Right cardiac atrium (tissue), 5 donors: Measurements from ENCODE around the gene BAIAP3. TPM values are rescaled to one million over a fixed set of nuclear protein-coding genes. Genes with fewer than 3 reads are reported as not detected.

ENCODE experiments used
- ATAC-seq, 2 donors: fragments of 200-7000 bp; cut with Tn5 transposase; one replicate each; pipeline versions ENCODE4 v1.8.0 to v1.9.1; 2020; ENCODE audit warnings: moderate library complexity in 2 of 2, mild to moderate bottlenecking in 1 of 2
- DNase-seq, 3 donors: peaks; one replicate each; pipeline ENCODE4 v3.0.0-alpha.2; 2020
- H3K27ac ChIP-seq: one replicate; pipeline ENCODE4 v1.5.1; 2013; ENCODE audit warnings: mild to moderate bottlenecking, low read length, control low read depth, moderate library complexity
- H3K27me3 ChIP-seq: one replicate; pipeline ENCODE4 v1.6.1; 2013; ENCODE audit not compliant: control insufficient read depth, insufficient read depth
- H3K4me1 ChIP-seq: one replicate; pipeline ENCODE4 v1.6.1; 2013; ENCODE audit warnings: low read length; ENCODE audit not compliant: control insufficient read depth, insufficient read depth
- H3K4me3 ChIP-seq: one replicate; pipeline ENCODE4 v1.5.1; 2013; ENCODE audit warnings: low read length, control low read depth
- H3K9me3 ChIP-seq: one replicate; pipeline ENCODE4 v1.6.1; 2013; ENCODE audit warnings: low read length; ENCODE audit not compliant: control insufficient read depth
- WGBS: extraction: QIAGEN DNeasy Blood & Tissue Kit; methylation state at CpG from one replicate; pipeline ENCODE4 v1.1.7; 2013; 5-methylcytosine and 5-hydroxymethylcytosine counted together
- intact Hi-C, 4 donors: fragments of 100-400 bp; cut with DNase I; formaldehyde crosslinking; loops; one replicate each; pipeline versions ENCODE4 v1.11.0 to v1.14.0; 2022 to 2023
- polyA plus RNA-seq: library from polyadenylated mRNA; stranded (reverse); fragments of 200-250 nt; gene quantifications from one replicate; pipeline ENCODE4 v1.2.3, GENCODE V29; 2013
- total RNA-seq, 4 donors: library from RNA; stranded (reverse); fragmentation: NEBNext Ultra II Directional; extraction: Animal tissue kit (Norgen Biotek cat#: 25700); gene quantifications; one replicate each; pipeline ENCODE4 v1.2.1, GENCODE V29; 2021
- donor health status: healthy with polysubstance abuse.
- donor health status: DM: no; HTN: yes; CAD: no.
- donor health status: DM: no; HTN: no; CAD: no.
- donor health status: DM: no; HTN: yes; CAD: no; lungs with severe emphysema.
- donor health status: DM: yes; HTN: yes; CAD: no.

Gene BAIAP3
- total and polyA plus RNA-seq, 5 donors: 0.53 to 2.7 (median 1.8) TPM

- ATAC-seq (no peak), DNase-seq (no peak)
- Histone ChIP-seq H3K9me3 (no peaks in the 10 kb centered on the region), H3K27ac (no peak overlapping the region), H3K4me3 (no peak overlapping the region), H3K4me1 (no peaks in the 10 kb centered on the region), H3K27me3 (no peaks in the 10 kb centered on the region)
- WGBS: 80% methylated on average over 12 of the region's 12 CpGs
- intact Hi-C loops: no loop called here
Observed at GRCh38 chr16:1320097-1320496, 13.3 kb upstream of the BAIAP3 start.

DNA sequence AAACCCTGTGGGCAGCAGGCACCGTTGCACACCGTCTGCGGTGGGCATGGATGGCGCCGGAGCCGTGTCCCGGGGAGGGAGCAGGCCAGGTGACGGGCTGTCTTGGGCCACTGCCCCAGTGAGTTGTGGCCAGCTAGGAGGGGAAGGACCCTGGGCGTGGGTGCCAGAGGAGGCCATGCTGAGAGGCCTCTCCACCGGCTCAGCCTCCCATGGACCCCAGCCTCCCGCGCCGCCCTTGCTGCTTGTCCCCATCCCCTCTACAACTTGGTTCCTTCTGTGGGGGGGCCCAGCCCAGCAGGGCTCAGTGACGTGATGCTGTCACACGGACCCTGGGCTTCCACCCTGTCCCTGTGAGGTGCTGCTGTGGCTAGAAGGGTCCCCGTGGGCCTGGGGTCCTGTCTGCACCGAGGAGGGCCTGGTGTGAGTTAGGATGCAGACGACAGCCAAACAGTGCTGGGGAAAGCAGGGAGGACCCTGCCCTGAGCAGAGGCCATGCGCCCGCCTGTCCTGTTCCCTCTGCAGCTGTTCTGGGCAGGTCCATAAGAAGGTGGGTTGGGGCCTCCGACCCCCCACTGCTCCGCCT, 12.7 kb upstream of the BAIAP3 start:
- DNase-seq (peak in 1 of 3 donors; percentile 40), ATAC-seq (peak in 1 of 2 donors; percentile 6)
- H3K27ac ChIP-seq: no peak overlapping the region
- no peaks in the 10 kb centered on the region for H3K4me1 ChIP-seq
- intact Hi-C loops: no loop called here
- H3K4me3 ChIP-seq: no peak overlapping the region
- 89% methylated on average over 21 of the region's 22 CpGs for WGBS
- H3K9me3 ChIP-seq: no peaks in the 10 kb centered on the region
- H3K27me3 ChIP-seq: no peaks in the 10 kb centered on the region

- ATAC-seq: no peak
- H3K4me1 ChIP-seq: no peaks in the 10 kb centered on the region
- H3K9me3 ChIP-seq: no peaks in the 10 kb centered on the region
- no peaks in the 10 kb centered on the region for H3K27me3 ChIP-seq
- H3K27ac ChIP-seq: no peak overlapping the region
- intact Hi-C loops: no loop called here
- no peak overlapping the region for H3K4me3 ChIP-seq
- 97% methylated on average over 8 of the region's 8 CpGs for WGBS
- DNase-seq: no peak
Observed at GRCh38 chr16:1322407-1322806, 11.0 kb upstream of the BAIAP3 start.

GRCh38 chr16:1323296-1324239, 9.9 kb upstream of the BAIAP3 start:
- Histone ChIP-seq H3K9me3 (no peaks in the 10 kb centered on the region), H3K27ac (no peak overlapping the region), H3K4me3 (no peak overlapping the region), H3K27me3 (no peaks in the 10 kb centered on the region), H3K4me1 (no peaks in the 10 kb centered on the region)
- 80% methylated on average over 35 of the region's 35 CpGs for WGBS
- ATAC-seq (no peak), DNase-seq (no peak)
- intact Hi-C loops: no loop called here

DNA sequence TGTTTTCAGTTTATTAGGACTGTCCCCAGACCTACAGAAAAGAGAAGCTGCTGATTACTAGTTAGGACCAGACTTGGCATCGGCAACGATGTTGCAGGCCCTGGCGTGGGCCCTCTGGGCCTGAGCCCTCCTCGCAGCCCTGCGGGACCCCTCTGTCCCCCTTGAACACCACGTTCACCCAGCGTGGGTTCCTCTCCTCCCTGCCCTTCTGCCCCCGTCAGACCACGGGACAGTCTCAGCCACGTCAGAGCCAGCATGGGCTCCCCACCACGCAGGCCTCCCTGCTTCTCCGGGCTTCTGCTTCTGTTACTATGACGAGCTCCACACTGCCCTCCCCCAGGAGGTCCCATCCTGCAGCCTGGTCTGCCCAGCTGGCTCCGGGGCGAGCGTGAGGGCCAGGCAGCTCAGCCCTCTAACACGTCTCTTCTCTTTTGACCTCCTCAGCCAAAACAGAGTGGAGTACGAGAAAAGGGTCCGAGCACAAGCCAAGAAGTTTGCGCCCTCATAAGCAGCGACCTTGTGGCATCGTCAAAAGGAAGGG, 9.1 kb upstream of the BAIAP3 start:
- Histone ChIP-seq H3K27me3 (no peaks in the 10 kb centered on the region), H3K27ac (no peak overlapping the region), H3K4me3 (no peak overlapping the region), H3K4me1 (no peaks in the 10 kb centered on the region), H3K9me3 (no peaks in the 10 kb centered on the region)
- ATAC-seq (no peak), DNase-seq (no peak)
- WGBS: 81% methylated on average over 22 of the region's 22 CpGs
- intact Hi-C loops: no loop called here

- Histone ChIP-seq H3K4me1 (no peaks in the 10 kb centered on the region), H3K27me3 (no peaks in the 10 kb centered on the region), H3K9me3 (no peaks in the 10 kb centered on the region), H3K27ac (no peak overlapping the region), H3K4me3 (no peak overlapping the region)
- intact Hi-C loops: no loop called here
- DNase-seq: no peak
- 89% methylated on average over 15 of the region's 15 CpGs for WGBS
- no peak for ATAC-seq
Observed at GRCh38 chr16:1325261-1325660, 8.2 kb upstream of the BAIAP3 start.

GRCh38 chr16:1325673-1326371, 7.6 kb upstream of the BAIAP3 start:
- Histone ChIP-seq H3K9me3 (no peaks in the 10 kb centered on the region), H3K4me3 (no peak overlapping the region), H3K27me3 (no peaks in the 10 kb centered on the region), H3K27ac (no peak overlapping the region), H3K4me1 (no peaks in the 10 kb centered on the region)
- intact Hi-C loops: no loop called here
- ATAC-seq (peak; percentile 7 to 14), DNase-seq (no peak)
- WGBS: 60% methylated on average over 20 of the region's 20 CpGs

GRCh38 chr16:1326391-1326790, 7.1 kb upstream of the BAIAP3 start:
- no peaks in the 10 kb centered on the region for H3K4me1 ChIP-seq
- no peak overlapping the region for H3K27ac ChIP-seq
- ATAC-seq (no peak), DNase-seq (no peak)
- H3K9me3 ChIP-seq: no peaks in the 10 kb centered on the region
- intact Hi-C loops: no loop called here
- no peak overlapping the region for H3K4me3 ChIP-seq
- no peaks in the 10 kb centered on the region for H3K27me3 ChIP-seq
- 69% methylated on average over 17 of the region's 17 CpGs for WGBS

DNA sequence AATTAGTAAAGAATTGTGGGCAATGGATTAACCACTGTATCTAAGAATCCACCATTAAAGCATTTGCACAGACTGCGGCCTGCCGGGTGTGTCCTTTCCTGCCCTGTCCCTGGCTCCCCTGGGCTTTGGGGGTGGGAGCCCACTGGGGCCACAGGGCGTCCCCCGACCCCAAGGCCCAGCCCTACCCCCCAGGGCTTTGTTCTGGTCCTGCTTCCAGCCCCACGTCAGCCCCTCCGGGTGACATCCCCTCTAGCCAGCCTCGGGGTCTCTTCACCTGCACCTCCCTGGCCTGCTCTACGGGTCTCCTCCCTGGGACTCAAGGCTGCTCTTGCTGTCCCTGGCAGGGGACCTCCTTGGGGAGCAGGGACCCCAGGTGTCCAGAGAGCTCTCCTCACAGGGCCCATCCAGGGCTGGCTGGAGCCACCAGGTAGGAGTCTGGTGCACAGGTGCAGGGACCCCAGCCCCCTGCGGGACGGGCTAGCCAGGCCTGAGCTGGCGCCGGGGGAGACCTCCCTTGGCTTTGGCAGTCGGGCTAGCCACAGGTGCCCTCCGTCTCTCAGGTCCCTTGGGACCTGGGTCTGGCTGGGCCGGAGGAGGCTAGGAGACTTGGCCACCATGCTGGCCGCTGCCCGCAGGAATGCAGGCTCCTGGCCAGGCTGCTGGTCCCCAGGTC, 6.4 kb upstream of the BAIAP3 start:
- ATAC-seq: peak in 1 of 2 donors; percentile 9

GRCh38 chr16:1327619-1327947, 5.9 kb upstream of the BAIAP3 start:
- intact Hi-C loops: no loop called here
- Histone ChIP-seq H3K4me3 (no peak overlapping the region), H3K4me1 (no peaks in the 10 kb centered on the region), H3K27ac (no peak overlapping the region), H3K9me3 (no peaks in the 10 kb centered on the region), H3K27me3 (no peaks in the 10 kb centered on the region)
- DNase-seq (no peak), ATAC-seq (no peak)
- WGBS: 72% methylated on average over 5 of the region's 5 CpGs

More for the DNA sequence above, 6.4 kb upstream of the BAIAP3 start:
- WGBS: 70% methylated on average over 17 of the region's 17 CpGs
- Histone ChIP-seq H3K27me3 (no peaks in the 10 kb centered on the region), H3K27ac (no peak overlapping the region), H3K4me1 (no peaks in the 10 kb centered on the region), H3K9me3 (no peaks in the 10 kb centered on the region), H3K4me3 (no peak overlapping the region)
- DNase-seq: no peak
- intact Hi-C loops: no loop called here
